Inferior parietal cortex (tissue), 1 donor: ENCODE data around the gene GFRA1.

ENCODE experiments used
- DNase-seq: peaks from one replicate; pipeline ENCODE4 v3.0.0-alpha.2; 2016; ENCODE audit errors: extremely low spot score

Gene GFRA1

DNA sequence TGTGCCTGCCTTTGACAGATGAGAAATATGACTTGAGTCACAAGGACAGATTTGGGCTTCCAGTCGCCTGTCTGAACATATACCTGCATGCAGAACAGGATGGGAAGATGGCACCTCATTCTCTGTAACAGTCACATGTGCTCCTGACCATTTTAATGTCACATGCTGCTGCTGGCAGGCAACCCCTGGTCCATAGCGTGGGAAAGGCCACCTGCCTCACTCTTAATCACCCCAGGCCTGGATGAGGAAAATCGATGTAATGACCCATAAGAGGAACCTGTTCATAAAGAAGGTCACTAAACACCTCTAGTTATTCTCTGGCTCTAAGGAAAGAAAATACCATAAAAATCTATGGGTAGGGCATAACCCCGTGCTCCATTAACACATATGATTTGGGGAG is 110.2 kb downstream of the GFRA1 start:
- DNase-seq: no peak

DNA sequence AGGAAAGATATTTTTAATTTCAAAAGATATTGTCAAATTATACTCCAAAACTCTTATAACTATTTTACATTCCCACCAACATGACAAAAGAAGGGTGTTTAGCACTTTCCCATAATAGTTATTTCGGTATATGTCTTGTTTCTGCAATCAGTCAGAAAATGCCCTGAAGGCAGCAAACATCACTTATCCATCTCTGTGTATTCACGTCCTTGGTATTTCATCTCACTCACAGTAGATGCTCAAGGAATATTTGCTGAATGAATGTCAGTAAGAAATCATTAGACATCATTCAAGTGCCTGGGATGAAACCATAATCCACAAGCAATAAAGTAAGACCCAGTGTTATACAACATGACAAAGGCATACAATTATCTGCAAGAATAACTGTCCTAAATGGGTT is 112.7 kb downstream of the GFRA1 start:
- no peak for DNase-seq

DNA sequence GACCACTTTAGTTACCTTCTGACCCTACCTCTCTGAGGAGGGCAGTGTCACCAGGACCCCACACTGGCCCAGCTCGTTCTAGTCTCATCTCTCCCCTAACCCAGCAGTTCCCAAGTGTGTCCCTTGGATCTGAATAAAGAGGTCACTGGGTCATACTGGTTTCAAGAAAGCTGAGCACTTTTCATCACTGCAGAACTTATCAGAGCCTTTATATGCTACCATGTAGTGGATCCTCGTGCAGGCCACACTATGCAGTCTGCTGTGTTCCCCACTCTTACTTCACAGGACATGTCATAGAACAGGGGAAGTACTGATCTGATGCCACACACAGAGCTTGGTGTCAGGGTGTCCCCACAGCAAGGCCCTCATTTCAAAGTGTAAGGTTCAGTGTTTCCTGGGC is 113.8 kb downstream of the GFRA1 start:
- DNase-seq: no peak

DNA sequence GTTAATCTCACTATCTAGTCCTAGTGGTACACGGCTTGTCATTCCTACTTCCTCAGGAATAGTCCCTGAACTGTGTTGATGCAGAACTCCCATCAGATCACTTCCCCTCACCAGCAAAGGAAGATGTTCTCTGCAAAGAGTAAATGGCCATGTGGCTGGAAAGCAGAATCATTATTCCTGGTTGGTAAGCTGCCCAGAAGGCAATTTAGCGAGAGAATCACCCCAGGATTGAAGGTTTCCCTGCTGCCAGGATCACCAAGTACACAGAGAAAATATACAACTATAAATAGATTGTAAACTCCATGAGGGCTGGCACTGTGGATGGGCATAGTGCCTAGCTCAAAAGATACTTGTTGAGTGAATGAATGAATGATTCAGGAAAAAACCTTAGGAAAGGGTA is 115.0 kb downstream of the GFRA1 start:
- DNase-seq: no peak

DNA sequence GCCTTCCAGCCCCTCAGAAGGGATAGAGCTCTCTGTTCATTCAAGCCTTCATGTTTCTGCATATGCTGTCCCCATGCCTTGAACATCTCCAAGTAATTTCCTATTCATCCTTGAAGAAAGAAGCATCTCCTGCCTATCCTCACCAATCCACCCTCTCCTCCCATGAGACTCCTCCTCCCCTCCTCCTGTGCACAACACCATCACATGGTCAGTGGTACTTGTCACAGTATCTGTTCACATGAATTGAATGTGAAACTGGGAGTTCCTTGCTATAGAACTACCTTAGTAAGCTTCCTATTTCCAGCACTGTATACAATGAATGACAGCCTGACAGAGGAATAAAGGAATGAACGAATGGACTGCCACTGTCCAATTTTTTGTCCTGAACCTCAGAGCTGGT is 115.5 kb downstream of the GFRA1 start:
- no peak for DNase-seq

DNA sequence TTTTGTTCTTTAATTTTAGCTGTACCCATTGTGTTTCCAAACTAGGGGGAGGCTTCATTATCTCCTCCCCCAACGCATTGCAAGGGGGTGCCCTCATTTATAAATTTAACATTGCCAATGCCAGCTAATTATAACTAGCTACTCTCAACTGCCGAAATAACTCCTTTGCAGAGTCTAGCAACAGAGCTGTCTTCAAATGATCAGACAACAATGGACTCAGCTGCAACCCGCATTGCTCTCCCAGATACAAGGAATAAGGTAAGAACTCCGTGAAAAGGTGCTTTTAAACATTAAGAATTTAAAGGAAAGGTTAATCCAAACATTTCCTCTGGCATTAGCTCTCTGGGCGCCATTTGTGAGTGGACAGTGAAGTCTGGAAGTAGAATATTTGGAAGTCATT is 116.2 kb downstream of the GFRA1 start:
- no peak for DNase-seq

DNA sequence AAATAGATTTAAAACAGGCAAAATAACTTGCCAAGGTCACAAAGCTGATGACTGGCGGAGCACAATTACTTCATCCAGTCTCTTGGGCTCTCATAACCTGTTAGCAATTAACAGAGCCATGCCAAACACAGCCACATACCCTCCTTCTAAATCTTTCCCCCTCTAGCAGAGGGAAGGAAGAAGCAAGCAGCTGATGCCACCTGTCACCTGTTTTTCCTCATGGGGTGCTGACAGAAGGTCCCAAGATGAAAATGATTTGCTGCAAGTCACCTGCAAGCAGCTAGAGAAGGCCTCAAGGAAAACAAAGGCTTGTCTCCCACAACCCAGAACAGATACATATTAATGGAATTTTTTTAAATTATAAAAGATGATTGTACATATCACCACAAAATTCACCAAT is 117.8 kb downstream of the GFRA1 start:
- no peak for DNase-seq

DNA sequence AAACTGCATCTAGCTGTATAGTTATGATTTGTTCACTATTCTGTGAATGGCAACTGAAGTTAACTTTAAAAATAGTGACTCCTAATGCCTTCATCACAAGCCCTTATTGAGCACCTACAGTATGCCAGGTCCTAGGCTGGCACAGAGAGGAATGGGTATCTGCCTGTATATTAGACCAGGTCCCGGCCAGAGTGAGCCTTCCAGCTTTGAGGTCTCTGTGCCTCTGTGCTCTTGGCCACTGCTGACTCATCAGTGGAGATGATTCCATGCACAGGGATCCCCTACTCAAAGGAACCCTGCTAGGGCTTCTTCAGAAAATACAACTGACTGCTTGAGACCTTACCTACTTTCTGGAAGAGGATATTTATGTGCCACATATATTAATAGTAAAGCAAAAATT is 118.4 kb downstream of the GFRA1 start:
- DNase-seq: no peak

DNA sequence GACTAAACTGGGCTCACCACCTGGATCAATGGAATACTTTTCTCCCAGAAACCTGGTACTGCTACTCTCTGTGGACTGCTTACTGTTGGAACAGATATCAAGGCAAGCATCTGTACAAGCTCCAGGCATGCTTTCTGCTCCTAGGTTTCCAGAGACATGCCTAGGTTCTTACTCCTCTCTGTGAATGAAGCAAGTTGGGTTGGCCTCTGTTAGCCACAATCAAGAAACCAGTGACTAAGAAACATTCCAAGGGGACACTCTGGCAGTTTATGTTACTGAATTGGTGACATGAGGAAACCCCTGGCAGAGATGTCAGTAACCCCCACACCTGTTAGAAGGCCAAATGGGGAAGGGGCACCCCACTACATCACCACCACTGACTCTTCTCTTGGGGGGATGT is 121.9 kb downstream of the GFRA1 start:
- no peak for DNase-seq

DNA sequence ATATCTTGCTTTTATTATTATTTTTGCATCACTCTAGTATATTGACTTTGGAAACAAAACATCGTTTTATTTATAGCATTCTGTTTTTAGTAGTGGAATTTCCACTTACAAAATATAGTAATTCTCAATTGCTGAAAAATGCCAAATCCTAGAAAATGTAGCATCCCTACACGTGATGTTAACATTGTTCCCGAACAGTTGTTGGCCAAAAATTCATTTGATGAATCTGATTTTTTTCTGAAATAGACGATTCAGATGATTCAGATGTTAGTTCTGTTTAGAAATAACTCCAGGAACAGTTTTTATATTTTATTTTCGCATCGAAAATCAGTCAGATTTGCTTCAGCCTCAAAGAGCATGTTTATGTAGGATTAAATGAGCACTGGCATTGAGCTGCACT is 122.4 kb downstream of the GFRA1 start:
- no peak for DNase-seq

DNA sequence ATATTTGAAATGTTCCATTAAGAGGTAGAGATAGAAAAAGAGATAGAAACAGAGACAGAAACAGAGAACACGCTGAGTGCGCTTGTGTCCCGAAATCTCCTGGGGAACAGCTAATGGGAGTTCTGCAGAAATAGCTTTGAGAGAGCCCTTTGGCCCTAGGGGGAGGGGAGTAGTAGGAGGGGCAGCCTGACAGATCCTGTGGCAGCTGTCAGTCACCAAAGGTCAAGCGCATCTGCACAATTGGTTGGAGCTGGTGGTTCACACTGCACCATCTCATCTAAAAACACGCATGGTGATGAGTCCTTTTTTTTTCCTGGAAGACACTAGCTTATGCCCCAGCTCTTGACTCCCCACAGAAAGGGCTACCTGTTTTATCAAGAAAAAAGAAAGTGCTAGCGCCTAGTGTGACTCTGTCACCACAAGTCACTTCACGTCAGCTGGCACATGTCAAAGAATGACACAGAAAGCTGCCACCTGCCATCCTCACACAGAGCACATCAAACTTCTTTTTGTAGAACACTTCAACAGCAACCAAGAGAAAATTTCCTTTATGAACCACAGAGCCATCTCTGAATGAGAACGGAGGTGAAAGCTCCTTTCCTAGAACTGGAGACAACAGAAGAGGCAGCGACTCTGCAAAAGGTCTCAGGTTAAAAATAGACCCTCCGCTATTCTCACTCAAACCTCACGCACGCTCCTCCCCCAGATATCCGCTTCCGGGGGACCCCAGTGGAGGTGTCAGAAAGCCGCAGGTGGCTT is 125.7 kb downstream of the GFRA1 start:
- no peak for DNase-seq

DNA sequence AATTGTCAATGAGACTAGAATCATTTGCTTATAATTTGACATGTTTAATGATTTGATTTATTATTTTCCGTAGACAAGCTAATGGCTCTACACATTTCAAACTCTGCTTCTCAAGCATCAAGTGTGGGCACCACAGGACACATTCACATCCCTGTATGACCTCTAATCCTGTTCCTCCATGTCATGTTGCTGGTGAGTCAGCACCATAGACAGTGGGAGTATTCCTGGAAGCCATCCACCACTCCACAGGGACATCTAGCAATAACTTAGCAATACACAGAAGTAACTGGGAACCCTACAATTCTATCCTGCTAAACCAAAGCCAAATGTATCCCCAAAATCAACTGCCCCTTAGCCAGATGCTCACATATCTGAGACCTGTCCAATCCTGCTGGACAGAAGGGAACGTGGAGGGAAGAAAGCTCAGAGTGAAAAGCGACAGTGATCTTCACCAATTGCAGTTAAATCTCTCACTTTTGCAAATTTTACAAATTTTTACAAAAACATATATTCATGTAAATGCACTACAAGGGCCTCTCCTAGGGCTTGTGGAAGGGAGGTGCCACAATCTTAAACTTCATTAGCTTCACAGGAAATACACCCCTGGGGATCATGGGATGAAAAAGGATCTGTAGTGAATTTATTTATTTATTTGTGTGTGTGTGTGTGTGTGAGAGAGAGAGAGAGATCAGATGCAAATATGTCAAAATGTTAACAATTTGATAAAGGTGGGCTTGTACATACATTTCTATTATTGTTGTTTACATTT is 126.5 kb downstream of the GFRA1 start:
- DNase-seq: no peak

DNA sequence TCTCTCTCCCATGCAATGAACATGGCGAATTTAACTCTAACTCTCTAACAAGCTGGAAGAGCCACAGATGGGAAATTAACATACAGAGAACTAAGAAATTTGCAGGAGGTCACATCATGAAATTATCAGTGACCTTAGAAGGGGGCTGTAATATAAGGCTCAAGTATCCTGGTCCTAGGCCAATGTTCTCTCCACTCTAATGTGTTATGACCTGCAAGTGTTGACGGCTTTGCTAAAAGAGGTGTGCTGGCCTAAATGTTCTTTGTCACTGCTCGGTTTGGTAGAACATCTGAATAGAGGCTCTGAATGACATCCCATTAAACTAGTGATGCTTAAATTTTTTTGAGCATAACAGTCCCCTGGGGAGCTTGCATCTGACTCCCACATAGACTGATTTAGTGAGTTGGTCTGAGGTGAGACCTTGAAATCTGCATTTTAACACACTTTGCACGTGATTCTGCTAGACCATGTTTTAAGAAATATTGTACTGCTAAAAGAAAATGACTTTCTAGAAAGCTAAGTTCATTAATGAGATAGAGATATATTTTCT is 129.3 kb downstream of the GFRA1 start:
- DNase-seq: no peak

DNA sequence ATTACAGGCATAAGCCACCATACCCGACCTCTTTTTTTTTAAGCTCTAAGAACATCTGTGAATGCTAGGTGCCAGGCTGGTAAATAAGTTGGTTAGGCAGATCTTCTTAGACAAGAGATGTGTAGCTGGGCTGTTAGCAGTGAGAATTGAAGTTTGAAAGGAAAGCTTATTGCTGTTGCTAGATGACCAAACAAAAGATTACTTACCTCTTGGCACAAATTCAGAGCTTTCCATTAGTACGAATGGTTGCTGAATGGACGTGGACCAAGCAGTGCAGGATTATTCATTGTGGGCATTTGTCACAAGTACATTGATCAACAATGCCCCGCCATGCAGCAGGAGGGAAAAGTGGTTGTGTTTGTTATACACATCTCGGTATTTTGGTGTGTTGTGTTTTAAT is 131.2 kb downstream of the GFRA1 start:
- DNase-seq: no peak

DNA sequence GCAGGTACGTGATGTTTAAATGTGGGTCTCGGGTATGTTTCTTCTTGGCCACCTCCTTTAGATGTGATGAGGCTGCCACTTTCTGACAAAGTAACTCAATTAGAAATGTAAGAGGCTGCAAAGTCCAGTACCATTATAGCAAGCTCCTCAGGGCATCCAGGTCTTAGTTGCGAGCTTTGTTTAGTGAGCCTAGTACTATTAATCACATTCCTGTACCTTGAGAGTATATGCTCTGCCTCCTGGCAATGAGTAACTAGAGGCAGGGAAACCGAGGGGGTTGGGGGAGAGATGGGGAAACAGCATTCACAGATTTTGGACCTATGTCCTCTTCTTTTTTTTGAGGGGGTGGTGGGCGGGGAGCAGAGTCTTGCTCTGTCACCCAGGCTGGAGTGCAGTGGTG is 131.8 kb downstream of the GFRA1 start:
- DNase-seq: no peak

DNA sequence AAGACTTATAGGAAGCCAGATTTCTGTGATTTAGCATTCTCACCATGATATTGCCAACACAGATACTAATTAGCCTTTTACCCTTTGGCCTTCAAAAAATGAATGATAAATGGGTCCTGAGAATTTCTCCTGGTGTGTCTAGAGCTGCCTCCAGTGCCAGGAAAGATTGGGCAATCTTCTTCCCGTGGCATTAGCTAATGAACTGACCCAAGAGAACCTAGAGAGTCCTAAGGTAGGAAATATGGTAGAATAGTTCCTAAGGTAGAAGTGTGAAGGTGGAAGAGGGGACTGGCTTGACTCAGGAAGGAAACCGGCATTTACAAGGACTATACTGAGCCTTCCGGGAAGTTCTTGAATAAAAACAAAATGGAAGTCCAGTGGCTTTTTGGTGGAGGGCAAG is 133.1 kb downstream of the GFRA1 start:
- DNase-seq: no peak

DNA sequence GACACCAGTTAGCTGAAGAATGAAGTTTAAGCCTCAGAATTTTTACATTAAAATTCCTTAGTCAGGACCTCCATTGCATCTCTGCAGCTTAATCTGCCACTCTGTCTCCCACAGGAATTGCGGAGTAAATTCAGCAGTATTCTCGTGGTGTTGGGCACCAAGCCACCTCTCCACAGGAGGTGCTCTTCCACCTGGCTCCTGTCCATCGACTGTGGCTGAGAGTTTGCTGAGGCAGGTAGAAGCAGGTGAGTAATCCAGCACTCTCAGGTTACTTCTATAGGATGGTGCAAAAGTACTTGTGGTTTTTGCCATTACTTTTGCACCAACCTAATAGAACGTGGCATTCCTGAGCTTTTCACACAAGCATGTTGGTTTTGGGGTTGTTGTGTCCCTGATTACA is 134.1 kb downstream of the GFRA1 start:
- no peak for DNase-seq

DNA sequence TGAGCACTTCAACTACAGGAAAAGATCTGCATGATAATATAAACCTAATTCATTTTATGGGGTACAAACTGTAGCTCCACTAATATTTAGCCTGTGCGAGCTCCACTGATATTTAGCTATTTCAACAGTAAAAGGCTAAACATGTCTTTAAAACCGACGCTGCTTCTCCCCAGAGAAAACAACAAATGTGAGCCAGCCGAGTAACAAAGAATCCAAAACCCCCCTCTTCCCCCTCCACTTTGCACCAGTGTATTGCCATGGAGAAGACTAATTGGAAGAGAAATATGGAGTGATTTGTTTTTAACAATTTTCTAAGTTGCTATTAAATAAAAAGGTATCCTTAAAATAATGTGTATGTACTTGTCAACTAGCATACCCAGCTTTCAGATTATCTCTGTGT is 136.7 kb downstream of the GFRA1 start:
- DNase-seq: no peak

DNA sequence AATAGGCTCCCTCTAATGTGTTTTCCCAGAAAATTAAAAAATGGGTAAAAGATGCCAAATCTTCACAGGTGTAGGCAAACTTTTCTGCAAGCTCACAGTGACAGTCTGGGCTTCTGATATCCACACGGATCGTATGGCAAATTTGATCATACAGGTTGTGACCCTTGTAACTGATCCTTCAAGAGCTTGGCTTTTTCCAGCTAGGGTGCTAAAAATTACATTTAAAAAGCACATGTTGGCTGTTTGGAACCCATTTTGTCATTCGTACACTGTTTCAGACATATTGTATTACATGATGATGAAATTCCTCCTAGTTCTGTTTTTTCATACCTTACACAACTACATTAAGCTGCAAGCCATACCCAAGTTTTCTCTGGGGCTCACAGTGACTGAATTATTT is 138.7 kb downstream of the GFRA1 start:
- no peak for DNase-seq

DNA sequence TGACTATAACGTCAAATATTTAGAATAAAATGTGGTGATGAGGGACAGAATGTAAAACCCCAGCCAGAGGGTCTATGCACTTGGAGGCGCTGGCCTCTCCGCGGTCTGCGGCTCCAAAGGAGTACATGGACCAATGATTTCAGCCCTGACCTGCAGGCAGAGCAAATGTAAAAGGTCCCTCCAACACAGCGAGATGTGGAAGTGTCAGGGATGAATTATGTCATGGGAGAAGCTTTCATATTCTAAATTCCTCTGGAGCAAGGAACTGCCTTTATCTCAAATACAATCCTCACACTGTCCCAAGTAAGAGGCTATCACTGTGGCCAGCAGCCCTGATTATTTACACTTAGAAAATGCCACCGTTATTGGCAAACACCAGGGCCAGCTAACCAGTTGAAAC is 139.4 kb downstream of the GFRA1 start:
- no peak for DNase-seq

DNA sequence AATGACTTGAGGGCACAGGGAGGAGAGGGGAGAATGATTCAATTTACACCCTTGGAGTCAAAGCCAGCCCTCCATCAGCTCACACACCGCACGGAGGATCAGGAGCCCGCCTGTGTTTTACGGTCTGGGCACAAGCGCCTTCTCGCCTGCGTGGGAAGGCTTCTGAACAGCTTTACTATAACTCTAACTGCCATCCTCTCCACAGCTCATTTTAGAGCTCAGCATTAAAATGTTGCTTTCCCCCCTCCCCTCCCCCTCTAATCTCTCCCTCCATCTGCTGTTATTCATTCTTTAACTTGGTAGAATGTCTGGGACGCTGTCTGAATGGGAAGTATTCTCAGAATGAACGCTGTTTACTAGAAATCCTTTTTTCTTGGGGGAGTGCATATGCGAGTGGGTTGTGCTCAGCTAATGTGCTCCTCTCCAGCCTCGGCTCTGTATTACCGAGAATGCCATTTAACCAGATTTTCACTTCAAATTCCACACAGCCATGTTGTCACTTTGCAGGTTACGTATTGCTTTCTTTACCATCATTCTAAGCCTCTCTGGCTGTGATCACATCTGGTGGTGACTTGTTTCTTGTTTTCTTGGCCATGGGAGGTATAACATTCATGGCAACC is 140.1 kb downstream of the GFRA1 start:
- DNase-seq: peak; percentile 13

DNA sequence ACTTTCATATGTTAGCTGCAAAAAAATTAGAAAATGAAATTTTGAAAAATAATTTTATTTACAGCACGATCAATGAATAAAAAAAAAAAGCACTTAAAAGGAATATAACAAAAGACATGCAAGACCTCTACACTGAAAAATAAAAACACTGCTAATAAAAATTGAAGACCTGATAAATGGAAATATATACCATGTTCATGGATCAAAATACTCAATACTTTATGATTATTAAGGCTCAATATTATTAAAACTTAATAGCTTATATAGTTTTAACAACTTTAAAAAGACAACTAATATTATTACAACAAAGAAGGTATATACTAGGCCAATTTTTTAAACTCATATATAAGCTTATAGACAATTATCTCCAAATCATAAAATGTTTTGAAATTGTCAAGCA is 143.0 kb downstream of the GFRA1 start:
- no peak for DNase-seq
